Stimulated activated CD4-positive, alpha-beta T cell treated with anti-CD3 and anti-CD28 coated beads, Interleukin-4, amount 100 ng/mL, for 4 hours (primary cell): Measurements from ENCODE around the gene INSM1.
"Not testable (repeated sequence)": the region's sequence is repeated elsewhere in the genome, so short reads cannot be mapped to it uniquely, and the experiment has no call there.

Experiments
- DNase-seq, 2 experiments: peaks; one replicate each; pipeline ENCODE4 v3.0.0-alpha.2; 2020

Gene INSM1

GRCh38 chr20:20367575-20368417 is at the start of gene INSM1:
Gene INSM1 (plus strand): TSS chr20:20368104. CDS start chr20:20368268, 164 bp downstream.
- no peak for DNase-seq

GRCh38 chr20:20318365-20319161 is 49.3 kb upstream of the INSM1 start:
- DNase-seq, result no peak

- DNase-seq, result no peak
Measured at GRCh38 chr20:20321134-20321533, 46.8 kb upstream of the INSM1 start.

GRCh38 chr20:20321917-20322316 is 46.0 kb upstream of the INSM1 start:
- no peak for DNase-seq

DNA sequence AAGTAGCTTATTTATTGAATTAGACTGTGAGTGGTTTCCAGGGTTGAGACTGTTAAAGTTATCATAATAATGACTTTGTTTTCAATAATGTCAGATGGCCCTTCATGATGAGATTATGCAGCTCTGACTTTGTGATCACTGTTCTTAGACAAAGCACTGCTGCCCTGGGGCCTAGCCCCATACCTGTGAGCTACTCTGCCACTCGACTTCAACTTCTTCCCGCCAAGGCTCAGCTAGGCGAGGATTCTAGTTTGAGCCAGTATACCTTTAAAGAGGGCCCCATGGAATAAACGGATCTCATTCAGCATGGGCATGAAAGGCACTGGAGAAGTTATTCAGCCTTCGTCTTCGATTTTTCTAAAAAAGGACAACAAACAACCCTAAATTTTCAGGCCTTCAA is 45.0 kb upstream of the INSM1 start:
- no peak for DNase-seq

- DNase-seq, result no peak
Measured at GRCh38 chr20:20327746-20328145, 40.2 kb upstream of the INSM1 start.

DNA sequence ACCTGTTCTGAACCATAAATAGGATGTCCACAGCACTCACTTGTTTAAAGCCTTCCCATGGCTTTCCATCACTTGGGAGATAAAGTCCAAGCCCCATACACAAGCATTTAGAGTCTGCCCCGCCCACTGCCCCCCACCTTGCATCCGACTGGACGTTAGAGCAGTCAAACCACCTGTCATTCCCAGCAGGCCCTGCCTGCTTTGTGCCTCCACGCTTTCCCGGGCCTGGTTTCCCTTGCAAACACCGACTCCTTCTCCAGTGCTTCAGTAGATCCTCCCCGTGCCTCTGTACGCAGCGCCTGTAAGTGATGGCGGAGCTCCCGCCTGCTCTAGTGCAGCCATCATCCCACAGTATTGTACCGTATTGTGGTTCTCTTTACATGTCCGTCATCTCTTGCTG is 38.3 kb upstream of the INSM1 start:
- no peak for DNase-seq

- DNase-seq, result no peak
Measured at GRCh38 chr20:20331156-20331555, 36.7 kb upstream of the INSM1 start.

DNA sequence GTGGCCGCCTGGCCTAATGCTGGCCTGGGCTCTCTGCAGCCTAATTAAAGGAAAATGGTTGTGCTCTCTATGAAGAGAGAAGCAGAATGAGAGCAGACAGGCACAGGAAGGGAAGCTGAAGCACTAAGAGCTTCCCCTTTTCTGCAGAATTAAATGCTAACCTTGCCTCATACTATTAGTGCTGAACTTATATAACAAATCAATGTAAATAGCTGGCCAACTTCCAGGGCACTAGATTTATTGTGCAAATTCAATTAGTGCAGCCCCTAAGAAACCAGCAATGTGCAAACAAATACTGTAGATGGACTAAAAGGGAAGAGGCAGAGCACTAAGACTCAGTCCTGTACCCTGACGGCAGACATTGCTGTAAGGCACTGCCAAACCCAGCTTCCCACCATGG is 36.1 kb upstream of the INSM1 start:
- no peak for DNase-seq

- no peak for DNase-seq
Measured at GRCh38 chr20:20333866-20334265, 34.0 kb upstream of the INSM1 start.

- DNase-seq, result no peak
Measured at GRCh38 chr20:20334489-20334888, 33.4 kb upstream of the INSM1 start.

- no peak for DNase-seq
Measured at GRCh38 chr20:20338133-20338730, 29.7 kb upstream of the INSM1 start.

GRCh38 chr20:20340443-20340842 is 27.5 kb upstream of the INSM1 start:
- DNase-seq, result no peak

DNA sequence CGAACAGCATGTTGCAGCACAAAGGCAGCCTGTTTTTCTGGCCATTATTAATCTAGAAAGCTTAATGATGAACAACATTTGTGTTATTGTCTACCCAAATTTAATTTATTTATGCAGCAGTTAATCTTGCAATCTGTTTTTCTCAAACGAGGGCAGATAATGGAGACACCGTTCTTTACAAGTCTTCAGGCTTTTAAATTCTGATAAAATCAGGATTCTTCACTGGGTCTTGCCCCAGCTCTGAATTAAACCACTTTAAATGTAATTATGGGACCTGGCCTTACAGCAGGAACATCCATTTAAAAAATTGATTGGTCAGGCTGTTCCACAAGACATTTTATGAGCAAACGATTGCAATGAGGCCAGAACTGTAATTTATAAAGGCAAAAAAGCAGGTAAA is 26.5 kb upstream of the INSM1 start:
- no peak for DNase-seq

DNA sequence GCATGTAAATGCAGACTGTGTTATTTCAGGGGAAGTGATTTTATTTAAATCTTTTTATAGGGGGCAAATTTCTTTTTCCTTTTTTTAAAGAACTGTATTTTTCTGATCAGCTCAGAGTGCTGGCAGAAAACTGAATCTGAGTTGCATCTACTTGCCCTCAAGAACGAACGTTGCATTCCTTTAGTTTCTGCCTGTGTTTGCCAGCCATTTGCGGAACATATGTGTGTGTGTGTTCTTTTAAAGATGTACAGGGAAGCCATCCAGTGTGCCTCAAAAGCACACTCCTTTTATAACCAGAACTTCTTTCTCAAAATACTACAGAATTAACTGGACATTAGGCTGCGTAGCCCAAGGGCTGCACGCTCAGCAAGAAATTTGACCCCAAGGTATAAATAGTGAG is 25.8 kb upstream of the INSM1 start:
- no peak for DNase-seq

GRCh38 chr20:20343932-20344331 is 24.0 kb upstream of the INSM1 start:
- DNase-seq, result no peak

GRCh38 chr20:20344476-20344875 is 23.4 kb upstream of the INSM1 start:
- DNase-seq, result no peak

GRCh38 chr20:20353576-20353975 is 14.3 kb upstream of the INSM1 start:
- no peak for DNase-seq

GRCh38 chr20:20355503-20355902 is 12.4 kb upstream of the INSM1 start:
- not testable (repeated sequence) for DNase-seq

DNA sequence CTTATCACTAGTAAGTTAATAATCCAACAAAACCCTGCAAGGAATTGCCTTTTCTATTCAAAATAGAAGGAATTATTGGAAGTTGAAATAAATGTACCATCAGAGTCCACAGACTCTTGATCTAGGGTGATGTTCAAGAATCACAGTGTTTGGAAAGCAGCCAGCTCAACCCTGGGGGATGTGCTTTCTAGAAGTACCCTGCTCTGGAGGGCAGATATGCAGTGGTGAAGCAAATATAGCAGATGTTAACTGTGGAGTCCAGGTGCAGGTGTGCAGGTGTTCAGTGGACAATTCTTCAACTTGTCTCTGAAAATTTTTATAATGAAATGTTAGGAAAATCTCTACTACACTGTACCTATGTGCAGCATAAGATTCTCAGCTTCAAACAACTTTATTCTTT is 9.1 kb upstream of the INSM1 start:
- DNase-seq, result no peak

DNA sequence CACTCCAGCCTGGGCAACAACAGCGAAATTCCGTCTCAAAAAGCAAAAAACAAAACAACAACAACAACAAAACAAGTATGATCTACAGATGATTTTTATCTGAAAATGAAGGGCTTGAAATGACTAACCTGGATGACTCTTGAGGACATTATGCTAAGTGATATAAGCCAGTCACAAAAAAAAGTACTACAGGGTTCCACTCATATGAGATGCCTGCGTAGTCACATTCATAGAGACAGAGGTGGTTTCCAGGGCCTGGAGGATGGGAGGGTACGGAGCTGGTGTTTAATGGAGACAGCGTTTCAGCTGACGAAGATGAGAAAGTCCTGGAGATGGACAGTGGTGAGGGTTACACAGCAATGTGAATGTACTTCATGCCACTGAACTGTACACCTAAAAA is 8.3 kb upstream of the INSM1 start:
- DNase-seq, result no peak

GRCh38 chr20:20360464-20360863 is 7.4 kb upstream of the INSM1 start:
- peak in 1 of 2 experiments; percentile 20 for DNase-seq

DNA sequence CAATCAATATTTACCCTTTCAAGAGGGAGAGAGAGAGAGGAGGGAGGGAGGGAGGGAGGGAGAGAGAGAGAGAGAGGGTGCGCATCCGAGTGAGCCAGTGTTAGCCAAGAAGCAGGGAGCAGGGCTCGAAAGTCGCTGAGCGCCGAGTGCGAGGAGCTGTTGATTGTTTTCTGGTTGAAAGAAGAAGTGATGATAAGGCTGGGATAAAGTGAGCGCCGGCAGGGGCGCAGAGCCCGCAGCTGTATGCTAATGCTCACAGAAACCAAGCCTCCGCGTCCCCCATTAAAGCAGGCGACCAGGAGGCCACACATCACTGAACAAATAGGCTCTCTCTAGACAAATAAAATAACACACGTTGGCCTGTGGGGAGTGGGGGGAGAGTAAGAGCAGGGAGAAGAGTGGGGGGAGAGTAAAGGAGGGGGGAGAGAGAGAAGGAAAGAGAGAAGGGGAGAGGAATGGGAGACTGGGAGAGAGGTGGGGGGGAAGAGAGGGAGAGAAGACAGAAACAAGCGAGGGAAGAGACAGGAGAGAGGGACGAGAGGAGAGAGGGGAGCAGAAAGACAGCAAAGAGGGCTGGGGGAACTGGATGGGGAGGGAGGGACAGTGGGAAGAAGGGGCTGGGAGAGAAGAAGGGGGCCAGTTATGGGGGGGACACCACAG is 5.0 kb upstream of the INSM1 start:
- DNase-seq, result no peak
